SK-N-SH treated with all-trans-retinoic acid at 6 μM for 48 hours (cell line): ENCODE measurements around the gene MTF1.

Source experiments
- BACH2 ChIP-seq: fragments of 250-450 bp; sonication (Bioruptor Pico); IDR thresholded peaks from 2 replicates; pipeline ENCODE4 v1.9.0; 2021; ENCODE audit warnings: mild to moderate bottlenecking, borderline replicate concordance
- CSRNP3 ChIP-seq: fragments of 250-450 bp; sonication (Bioruptor Pico); IDR thresholded peaks from 2 replicates; pipeline ENCODE4 v1.5.1; 2021; ENCODE audit warnings: mild to moderate bottlenecking, moderate library complexity
- SNAI2 ChIP-seq: fragments of 250-450 bp; sonication (Bioruptor Pico); IDR thresholded peaks from 2 replicates; pipeline ENCODE4 v1.5.0; 2020; ENCODE audit warnings: mild to moderate bottlenecking, moderate library complexity
- TSHZ2 ChIP-seq: fragments of 250-450 bp; sonication (Bioruptor Pico); IDR thresholded peaks from 2 replicates; pipeline ENCODE4 v1.5.0; 2020; ENCODE audit warnings: mild to moderate bottlenecking, moderate library complexity
- ZFP3 ChIP-seq: fragments of 250-450 bp; sonication (Bioruptor Pico); IDR thresholded peaks from 2 replicates; pipeline ENCODE4 v1.5.0; 2020; ENCODE audit warnings: mild to moderate bottlenecking, moderate library complexity
- ZFP30 ChIP-seq: fragments of 450-650 bp; formaldehyde crosslinking; IDR thresholded peaks from 2 replicates; pipeline ENCODE4 v1.5.0; 2022; ENCODE audit warnings: mild to moderate bottlenecking, moderate library complexity
- TF ChIP-seq, protein P1 (sequence below): fragments of 250-450 bp; sonication (Bioruptor Pico); IDR thresholded peaks from 2 replicates; pipeline ENCODE4 v1.8.0; 2020; ENCODE audit warnings: mild to moderate bottlenecking, moderate library complexity, borderline replicate concordance

DNA sequence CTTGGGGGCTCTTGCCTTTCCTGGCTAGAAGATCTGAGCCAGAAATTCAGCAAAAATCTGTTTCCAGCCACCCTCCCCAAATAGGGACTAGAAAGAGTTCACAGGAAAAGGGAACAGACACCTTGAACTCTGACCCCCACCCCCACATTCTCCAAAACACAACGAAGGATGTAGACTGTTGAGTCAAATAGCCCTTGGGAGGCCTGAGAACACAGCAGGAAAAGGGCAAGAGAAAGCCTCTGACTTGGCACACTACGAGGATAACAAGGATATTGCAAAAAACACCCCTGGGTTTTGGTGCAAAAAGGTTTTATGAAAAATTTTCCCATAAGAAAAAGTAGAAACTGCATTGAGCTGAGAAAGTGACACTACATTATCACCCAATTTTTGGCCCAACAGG, 49.5 kb downstream of the MTF1 start:
- TF ChIP-seq, protein P1, sequence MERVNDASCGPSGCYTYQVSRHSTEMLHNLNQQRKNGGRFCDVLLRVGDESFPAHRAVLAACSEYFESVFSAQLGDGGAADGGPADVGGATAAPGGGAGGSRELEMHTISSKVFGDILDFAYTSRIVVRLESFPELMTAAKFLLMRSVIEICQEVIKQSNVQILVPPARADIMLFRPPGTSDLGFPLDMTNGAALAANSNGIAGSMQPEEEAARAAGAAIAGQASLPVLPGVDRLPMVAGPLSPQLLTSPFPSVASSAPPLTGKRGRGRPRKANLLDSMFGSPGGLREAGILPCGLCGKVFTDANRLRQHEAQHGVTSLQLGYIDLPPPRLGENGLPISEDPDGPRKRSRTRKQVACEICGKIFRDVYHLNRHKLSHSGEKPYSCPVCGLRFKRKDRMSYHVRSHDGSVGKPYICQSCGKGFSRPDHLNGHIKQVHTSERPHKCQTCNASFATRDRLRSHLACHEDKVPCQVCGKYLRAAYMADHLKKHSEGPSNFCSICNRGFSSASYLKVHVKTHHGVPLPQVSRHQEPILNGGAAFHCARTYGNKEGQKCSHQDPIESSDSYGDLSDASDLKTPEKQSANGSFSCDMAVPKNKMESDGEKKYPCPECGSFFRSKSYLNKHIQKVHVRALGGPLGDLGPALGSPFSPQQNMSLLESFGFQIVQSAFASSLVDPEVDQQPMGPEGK (CRISPR knock-in tag) = no peak
- TF ChIP-seq SNAI2 (CRISPR knock-in tag) (no peak), CSRNP3 (CRISPR knock-in tag) (no peak), ZFP3 (CRISPR knock-in tag) (no peak), BACH2 (CRISPR knock-in tag) (no peak), TSHZ2 (CRISPR knock-in tag) (no peak), ZFP30 (CRISPR knock-in tag) (no peak)
